Right forelimb (tissue), 1 donor: Measurements from ENCODE around the gene KCNK4.

Experiments used
- DNase-seq: peaks from one replicate; pipeline ENCODE4 v3.0.0-alpha.2; 2018

The KCNK4 gene

GRCh38 chr11:64253481-64253880, 37.6 kb upstream of the KCNK4 start:
- DNase-seq: no peak

GRCh38 chr11:64254326-64254725, 36.8 kb upstream of the KCNK4 start:
- DNase-seq: no peak

GRCh38 chr11:64255135-64256128, 35.7 kb upstream of the KCNK4 start:
- no peak for DNase-seq

DNA sequence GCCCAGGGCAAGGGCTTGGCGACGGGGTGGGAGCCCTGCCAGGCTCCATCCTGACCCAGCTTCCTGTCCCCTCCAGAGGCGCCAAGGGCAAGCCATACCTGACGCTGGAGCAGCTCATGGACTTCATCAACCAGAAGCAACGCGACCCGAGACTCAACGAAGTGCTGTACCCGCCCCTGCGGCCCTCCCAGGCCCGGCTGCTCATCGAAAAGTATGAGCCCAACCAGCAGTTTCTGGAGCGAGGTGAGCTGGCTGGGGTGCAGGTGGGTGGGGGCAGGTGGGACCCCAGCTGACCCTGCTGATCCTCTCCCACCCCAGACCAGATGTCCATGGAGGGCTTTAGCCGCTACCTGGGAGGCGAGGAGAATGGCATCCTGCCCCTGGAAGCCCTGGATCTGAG, 34.8 kb upstream of the KCNK4 start:
- DNase-seq: no peak

GRCh38 chr11:64258356-64258755, 32.7 kb upstream of the KCNK4 start:
- DNase-seq: no peak

DNA sequence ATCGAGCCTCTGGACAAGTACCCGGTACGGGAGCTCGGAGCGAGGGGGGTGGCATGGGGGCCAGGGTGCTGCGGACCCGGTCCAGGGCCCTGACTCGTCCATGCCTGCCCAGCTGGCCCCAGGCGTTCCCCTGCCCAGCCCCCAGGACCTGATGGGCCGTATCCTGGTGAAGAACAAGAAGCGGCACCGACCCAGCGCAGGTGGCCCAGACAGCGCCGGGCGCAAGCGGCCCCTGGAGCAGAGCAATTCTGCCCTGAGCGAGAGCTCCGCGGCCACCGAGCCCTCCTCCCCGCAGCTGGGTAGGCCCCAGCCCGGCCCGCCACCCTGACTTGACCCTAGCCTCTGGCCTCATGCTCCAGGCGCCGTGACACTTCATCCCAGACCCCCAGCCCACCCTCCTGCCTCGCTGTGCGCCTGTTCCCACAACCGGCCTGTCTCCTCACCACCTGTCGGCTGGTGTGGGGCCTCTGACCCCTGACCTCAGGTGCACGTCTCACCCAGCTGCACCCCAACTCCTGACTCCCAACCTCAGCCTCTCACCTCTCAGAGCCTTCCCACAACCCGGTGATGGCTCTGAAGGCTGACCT, 32.1 kb upstream of the KCNK4 start:
- no peak for DNase-seq

- no peak for DNase-seq
These were observed 31.5 kb upstream of the KCNK4 start for GRCh38 chr11:64259533-64260067.

- DNase-seq: no peak
These were observed 30.9 kb upstream of the KCNK4 start for GRCh38 chr11:64260147-64260708.

GRCh38 chr11:64261556-64262080, 29.5 kb upstream of the KCNK4 start:
- no peak for DNase-seq

DNA sequence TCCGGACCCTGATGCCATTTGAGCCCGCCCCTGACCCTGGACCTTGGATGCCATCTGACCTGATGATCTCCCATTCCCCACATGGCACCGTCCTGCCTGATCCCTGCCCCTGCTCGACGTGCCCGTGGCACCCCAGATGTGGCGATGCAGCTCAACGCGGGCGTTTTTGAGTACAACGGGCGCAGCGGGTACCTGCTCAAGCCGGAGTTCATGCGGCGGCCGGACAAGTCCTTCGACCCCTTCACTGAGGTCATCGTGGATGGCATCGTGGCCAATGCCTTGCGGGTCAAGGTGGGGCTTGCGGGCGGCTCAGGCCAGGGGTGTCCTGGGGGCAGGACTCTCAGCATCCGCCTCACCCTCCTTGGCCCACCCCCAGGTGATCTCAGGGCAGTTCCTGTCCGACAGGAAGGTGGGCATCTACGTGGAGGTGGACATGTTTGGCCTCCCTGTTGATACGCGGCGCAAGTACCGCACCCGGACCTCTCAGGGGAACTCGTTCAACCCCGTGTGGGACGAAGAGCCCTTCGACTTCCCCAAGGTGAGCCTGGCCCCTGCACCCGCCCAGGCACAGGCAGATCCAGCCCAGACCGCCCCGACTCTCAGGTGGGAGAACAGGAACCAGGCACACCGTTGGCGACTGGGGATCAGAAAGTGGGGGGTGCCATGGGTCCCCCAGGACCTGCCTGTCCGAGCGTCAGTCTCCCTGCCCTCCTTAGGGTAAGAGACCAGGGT, 28.7 kb upstream of the KCNK4 start:
- no peak for DNase-seq

GRCh38 chr11:64263021-64263946, 27.8 kb upstream of the KCNK4 start:
- no peak for DNase-seq

GRCh38 chr11:64263947-64264317, 27.2 kb upstream of the KCNK4 start:
- no peak for DNase-seq

DNA sequence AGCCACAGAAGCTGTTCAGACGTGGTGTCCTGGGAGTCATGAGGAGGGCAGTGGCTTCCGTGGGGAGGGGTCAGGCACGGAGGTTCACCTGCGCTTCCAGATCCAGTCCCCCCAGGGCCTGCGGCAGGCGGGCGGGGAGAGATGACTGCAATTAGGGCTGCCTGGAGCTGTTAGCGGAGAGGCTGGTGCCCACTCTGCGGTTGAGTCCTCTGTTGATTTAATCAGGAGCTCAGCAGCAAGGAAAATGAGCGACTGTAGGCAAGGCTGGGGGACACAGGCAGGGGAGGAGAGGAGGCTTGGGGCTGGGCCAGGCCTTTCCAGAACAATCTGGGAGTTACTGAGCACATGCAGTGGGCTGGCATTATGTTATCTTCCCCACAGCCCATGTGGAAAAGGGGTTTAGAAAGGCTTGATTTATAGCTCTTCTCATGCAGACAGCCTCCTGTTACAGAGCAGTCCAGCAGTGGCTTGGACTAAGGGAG, 26.7 kb upstream of the KCNK4 start:
- no peak for DNase-seq

DNA sequence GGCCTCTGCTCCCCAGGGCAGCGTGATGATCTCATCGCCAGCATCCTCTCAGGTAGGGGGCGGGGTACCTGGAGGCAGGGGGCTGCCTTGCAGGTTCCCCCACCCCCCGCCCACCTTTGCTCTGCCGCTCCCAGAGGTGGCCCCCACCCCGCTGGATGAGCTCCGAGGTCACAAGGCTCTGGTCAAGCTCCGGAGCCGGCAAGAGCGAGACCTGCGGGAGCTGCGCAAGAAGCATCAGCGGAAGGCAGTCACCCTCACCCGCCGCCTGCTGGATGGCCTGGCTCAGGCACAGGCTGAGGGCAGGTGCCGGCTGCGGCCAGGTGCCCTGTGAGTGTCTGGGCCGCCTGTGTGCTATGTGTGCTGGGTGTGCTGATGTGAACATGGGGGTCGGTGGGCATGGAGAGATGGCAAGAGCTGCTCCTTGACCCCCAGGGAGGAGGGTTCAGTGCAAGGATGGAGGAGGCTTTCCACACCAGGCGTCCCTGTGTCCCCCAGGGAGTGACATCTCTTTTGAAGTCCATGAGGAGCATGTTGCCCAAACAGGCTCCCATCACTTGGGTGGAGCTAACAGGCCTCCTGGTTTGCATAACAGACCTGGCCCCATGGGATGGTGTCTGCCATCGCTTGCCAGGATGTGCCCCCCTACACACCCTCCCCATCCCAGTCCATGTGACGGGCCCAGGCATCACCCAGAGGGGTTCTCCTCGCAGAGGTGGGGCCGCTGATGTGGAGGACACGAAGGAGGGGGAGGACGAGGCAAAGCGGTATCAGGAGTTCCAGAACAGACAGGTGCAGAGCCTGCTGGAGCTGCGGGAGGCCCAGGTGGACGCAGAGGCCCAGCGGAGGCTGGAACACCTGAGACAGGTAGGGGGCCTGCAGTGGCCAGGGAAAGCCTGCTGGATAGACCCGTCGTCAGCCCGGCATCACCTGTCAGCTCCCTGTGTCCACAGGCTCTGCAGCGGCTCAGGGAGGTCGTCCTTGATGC, 25.6 kb upstream of the KCNK4 start:
- no peak for DNase-seq

- no peak for DNase-seq
These were observed 24.8 kb upstream of the KCNK4 start for GRCh38 chr11:64266339-64266738.

DNA sequence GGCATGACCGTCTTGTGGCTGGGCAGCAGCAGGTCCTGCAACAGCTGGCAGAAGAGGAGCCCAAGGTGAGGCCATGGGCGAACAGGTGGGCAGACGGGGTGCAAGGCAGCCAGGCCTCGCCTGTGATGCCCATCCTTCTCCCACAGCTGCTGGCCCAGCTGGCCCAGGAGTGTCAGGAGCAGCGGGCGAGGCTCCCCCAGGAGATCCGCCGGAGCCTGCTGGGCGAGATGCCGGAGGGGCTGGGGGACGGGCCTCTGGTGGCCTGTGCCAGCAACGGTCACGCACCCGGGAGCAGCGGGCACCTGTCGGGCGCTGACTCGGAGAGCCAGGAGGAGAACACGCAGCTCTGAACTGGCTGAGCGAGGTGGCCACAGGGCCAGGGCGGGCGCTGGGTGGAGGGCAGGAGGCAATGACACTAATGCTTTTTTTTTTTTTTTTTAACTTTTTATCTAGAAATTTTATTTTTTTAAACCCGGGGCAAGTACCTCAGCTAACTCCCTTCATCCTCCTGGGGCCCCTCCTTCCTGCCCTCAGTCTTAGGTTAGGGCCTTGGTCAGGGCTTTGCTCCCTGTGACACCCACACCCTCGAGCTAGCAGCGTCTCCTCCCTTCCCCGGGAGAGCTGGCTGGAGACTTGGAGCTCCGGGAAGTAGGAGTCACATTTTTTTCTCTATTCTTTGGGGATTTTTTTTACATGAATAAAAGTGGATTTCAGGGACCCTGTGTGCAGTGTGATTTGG, 23.7 kb upstream of the KCNK4 start:
- DNase-seq: no peak

DNA sequence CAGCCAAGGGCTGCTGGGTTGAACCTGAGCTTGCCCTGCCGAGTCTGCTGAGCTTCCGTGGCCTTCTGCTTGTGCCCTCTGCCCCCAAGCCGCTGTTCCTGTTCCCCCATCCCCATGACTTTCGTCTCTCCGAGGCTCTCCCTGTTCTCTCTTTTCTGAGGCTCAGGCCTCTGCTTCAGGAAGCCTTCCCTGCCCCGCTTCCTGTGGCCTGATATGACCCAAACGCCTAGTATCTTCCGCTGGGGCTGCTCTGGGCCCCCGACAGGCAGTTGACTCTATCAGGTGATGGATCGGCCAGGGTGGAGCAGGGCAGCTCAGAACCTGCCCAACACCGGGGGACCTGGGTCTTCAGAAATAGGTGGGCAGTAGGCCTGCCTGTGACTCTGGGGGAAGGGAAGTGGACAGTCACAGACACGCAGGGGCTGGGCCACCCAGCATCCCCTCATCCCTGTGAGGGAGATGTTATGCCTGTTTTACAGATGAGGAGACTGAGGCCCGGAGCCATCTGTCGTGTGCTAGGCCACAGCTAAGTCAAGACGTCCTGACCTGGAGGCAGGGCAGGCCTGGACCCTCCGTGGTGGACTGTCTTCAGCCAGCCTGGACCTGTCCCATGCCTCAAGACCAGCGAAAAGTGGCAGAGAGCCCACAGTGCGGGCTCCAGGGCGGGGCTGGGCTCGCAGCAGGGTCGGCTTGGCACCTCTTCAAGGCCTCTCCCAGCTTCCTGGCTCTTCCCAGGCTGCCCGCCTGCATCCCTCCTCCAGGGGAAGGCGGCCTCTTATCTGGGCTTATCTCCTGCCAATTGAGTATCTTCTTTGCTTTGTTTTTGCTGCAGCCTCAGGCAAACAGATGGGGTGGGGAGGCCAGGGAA, 22.8 kb upstream of the KCNK4 start:
- DNase-seq: no peak

DNA sequence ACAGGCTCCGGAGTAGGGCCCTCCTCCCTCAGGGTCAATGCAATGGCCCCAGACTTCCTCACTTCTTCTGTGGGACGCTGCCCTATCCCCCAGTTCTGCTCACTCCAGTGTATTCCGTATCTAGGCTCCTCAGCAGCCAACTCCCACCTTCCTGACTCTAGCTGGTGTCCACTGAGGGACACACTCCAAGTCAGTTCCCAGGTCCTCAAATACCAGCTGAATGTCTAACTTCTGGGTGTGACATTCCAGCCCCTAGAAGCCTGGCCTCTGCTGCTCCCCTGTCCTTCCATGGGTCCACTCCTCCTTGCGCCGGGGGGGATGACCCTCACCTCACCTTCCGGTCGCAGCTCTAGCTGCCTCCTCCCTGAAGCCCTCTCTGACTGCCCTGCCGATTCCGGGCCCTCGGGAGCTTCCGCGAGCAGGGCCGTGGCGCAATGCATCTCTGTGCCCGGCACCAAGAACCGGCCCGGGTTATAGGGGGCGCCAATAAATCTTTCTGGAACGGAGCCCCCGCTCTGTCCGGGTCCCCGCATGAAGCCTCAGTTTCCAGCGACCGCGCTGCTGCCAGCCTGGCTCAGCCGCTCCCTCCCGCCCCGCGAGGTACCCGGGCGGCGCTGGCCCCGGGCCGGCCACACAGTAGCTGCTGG, 22.1 kb upstream of the KCNK4 start:
- DNase-seq: no peak
